ENCODE results near the gene VSNL1.

VSNL1 gene

GRCh38 chr2:17636257-17636656 lies 95.8 kb downstream of the VSNL1 start:
- DNase-seq (ENCODE audit: low read depth in 2 of 2) = no peak
- no peak for TF ChIP-seq CTCF (IDR thresholded peaks at IDR 0.05; ENCODE audit: low read depth, low read length)
- H3K4me3 ChIP-seq (replicated peaks in 1 of 2; ENCODE audit: low read depth in 2 of 2, low read length in 2 of 2) = no peak overlapping the region

- no peak for TF ChIP-seq CTCF (IDR thresholded peaks at IDR 0.05; ENCODE audit: low read depth, low read length)
- DNase-seq (ENCODE audit: low read depth in 2 of 2) = no peak
- H3K4me3 ChIP-seq (replicated peaks in 1 of 2; ENCODE audit: low read depth in 2 of 2, low read length in 2 of 2) = no peak overlapping the region
Observed at GRCh38 chr2:17637131-17637906, 96.8 kb downstream of the VSNL1 start.

GRCh38 chr2:17638196-17638743 lies 97.8 kb downstream of the VSNL1 start:
- H3K4me3 ChIP-seq (replicated peaks in 1 of 2; ENCODE audit: low read depth in 2 of 2, low read length in 2 of 2) = no peak overlapping the region
- DNase-seq (ENCODE audit: low read depth in 2 of 2) = no peak
- TF ChIP-seq CTCF (IDR thresholded peaks at IDR 0.05; ENCODE audit: low read depth, low read length) = no peak

- H3K4me3 ChIP-seq (replicated peaks in 1 of 2; ENCODE audit: low read depth in 2 of 2, low read length in 2 of 2) = no peak overlapping the region
- TF ChIP-seq CTCF (IDR thresholded peaks at IDR 0.05; ENCODE audit: low read depth, low read length) = no peak
- DNase-seq (ENCODE audit: low read depth in 2 of 2) = no peak
Observed at GRCh38 chr2:17640406-17640805, 99.9 kb downstream of the VSNL1 start.

GRCh38 chr2:17643031-17643615 lies 102.6 kb downstream of the VSNL1 start:
- no peak for TF ChIP-seq CTCF (IDR thresholded peaks at IDR 0.05; ENCODE audit: low read depth, low read length)
- peak; percentile 93 to 96 for DNase-seq (ENCODE audit: low read depth in 2 of 2)
- no peak overlapping the region for H3K4me3 ChIP-seq (replicated peaks in 1 of 2; ENCODE audit: low read depth in 2 of 2, low read length in 2 of 2)

- TF ChIP-seq CTCF (IDR thresholded peaks at IDR 0.05; ENCODE audit: low read depth, low read length) = no peak
- peak; percentile 31 to 49 for DNase-seq (ENCODE audit: low read depth in 2 of 2)
- no peak overlapping the region for H3K4me3 ChIP-seq (replicated peaks in 1 of 2; ENCODE audit: low read depth in 2 of 2, low read length in 2 of 2)
Observed at GRCh38 chr2:17644997-17645720, 104.7 kb downstream of the VSNL1 start.
